ENCODE results near the gene PIK3R5.

DNA sequence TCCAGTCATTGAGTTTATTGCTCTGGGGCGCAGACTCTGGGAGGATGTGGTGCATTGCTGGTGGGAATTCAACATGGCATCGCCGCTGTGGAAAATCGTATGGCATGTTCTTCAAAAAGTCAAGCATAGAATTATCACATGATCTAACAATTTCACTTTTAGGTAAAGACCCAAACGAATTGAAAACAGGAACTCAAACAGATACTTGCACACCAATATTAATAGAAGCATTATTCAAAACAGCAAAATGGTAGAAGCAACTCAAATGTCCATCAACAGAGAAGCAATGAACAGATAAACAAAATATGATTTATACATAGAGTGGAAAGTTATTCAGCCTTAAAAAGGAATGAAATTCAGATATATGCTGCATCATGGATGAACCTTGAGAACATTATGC is 113.9 kb downstream of the PIK3R5 start:
- TF ChIP-seq, protein P1, sequence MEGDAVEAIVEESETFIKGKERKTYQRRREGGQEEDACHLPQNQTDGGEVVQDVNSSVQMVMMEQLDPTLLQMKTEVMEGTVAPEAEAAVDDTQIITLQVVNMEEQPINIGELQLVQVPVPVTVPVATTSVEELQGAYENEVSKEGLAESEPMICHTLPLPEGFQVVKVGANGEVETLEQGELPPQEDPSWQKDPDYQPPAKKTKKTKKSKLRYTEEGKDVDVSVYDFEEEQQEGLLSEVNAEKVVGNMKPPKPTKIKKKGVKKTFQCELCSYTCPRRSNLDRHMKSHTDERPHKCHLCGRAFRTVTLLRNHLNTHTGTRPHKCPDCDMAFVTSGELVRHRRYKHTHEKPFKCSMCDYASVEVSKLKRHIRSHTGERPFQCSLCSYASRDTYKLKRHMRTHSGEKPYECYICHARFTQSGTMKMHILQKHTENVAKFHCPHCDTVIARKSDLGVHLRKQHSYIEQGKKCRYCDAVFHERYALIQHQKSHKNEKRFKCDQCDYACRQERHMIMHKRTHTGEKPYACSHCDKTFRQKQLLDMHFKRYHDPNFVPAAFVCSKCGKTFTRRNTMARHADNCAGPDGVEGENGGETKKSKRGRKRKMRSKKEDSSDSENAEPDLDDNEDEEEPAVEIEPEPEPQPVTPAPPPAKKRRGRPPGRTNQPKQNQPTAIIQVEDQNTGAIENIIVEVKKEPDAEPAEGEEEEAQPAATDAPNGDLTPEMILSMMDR (IDR thresholded peaks at IDR 0.05; ENCODE audit: poor library complexity, severe bottlenecking) = no peak
- TF ChIP-seq RAD21 (conservative IDR thresholded peaks at IDR 0.05) (no peak), SMC3 (conservative IDR thresholded peaks at IDR 0.05; ENCODE audit: poor library complexity) (no peak), EZH2 (IDR thresholded peaks at IDR 0.05; ENCODE audit: borderline replicate concordance, insufficient read depth, low read length, poor library complexity, severe bottlenecking) (no peak), POLR2AphosphoS5 (IDR thresholded peaks at IDR 0.05) (no peak), TAF1 (IDR thresholded peaks at IDR 0.05; ENCODE audit: low read depth) (no peak), EP300 (conservative IDR thresholded peaks at IDR 0.05; ENCODE audit: poor library complexity, severe bottlenecking) (no peak), MXI1 (conservative IDR thresholded peaks at IDR 0.05; ENCODE audit: poor library complexity, severe bottlenecking) (no peak)
- TF ChIP-seq, protein P2, sequence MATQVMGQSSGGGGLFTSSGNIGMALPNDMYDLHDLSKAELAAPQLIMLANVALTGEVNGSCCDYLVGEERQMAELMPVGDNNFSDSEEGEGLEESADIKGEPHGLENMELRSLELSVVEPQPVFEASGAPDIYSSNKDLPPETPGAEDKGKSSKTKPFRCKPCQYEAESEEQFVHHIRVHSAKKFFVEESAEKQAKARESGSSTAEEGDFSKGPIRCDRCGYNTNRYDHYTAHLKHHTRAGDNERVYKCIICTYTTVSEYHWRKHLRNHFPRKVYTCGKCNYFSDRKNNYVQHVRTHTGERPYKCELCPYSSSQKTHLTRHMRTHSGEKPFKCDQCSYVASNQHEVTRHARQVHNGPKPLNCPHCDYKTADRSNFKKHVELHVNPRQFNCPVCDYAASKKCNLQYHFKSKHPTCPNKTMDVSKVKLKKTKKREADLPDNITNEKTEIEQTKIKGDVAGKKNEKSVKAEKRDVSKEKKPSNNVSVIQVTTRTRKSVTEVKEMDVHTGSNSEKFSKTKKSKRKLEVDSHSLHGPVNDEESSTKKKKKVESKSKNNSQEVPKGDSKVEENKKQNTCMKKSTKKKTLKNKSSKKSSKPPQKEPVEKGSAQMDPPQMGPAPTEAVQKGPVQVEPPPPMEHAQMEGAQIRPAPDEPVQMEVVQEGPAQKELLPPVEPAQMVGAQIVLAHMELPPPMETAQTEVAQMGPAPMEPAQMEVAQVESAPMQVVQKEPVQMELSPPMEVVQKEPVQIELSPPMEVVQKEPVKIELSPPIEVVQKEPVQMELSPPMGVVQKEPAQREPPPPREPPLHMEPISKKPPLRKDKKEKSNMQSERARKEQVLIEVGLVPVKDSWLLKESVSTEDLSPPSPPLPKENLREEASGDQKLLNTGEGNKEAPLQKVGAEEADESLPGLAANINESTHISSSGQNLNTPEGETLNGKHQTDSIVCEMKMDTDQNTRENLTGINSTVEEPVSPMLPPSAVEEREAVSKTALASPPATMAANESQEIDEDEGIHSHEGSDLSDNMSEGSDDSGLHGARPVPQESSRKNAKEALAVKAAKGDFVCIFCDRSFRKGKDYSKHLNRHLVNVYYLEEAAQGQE (IDR thresholded peaks at IDR 0.05; ENCODE audit: borderline replicate concordance) = no peak

Measured in neural cell (in vitro differentiated cells).